Neural progenitor cell (in vitro differentiated cells): ENCODE measurements around the gene FAM53C. TPM values are rescaled to one million over a fixed set of nuclear protein-coding genes. Genes with fewer than 3 reads are reported as not detected.
"Not testable (repeated sequence)": the region's sequence is repeated elsewhere in the genome, so short reads cannot be mapped to it uniquely, and the experiment has no call there.

Experiments
- DNase-seq: peaks from one replicate; pipeline ENCODE4 v3.0.0-alpha.2; 2016; ENCODE audit warnings: low spot score
- H2AFZ ChIP-seq: fragments of 200-600 bp; sonication (generic); replicated peaks from 2 replicates; pipeline ENCODE4 v1.6.1; 2016; ENCODE audit warnings: antibody characterized with exemption
- H3F3A ChIP-seq: fragments of 200-600 bp; sonication (generic); 2 replicates; pipeline ENCODE4 v1.6.1; 2016; ENCODE audit warnings: antibody characterized with exemption, low read depth
- H3K27ac ChIP-seq: fragments of 200-600 bp; sonication (generic); 2 replicates; pipeline ENCODE4 v1.5.1; 2016; ENCODE audit warnings: mild to moderate bottlenecking
- H3K27me3 ChIP-seq: fragments of 200-600 bp; sonication (generic); 2 replicates; pipeline ENCODE4 v1.6.1; 2016; ENCODE audit warnings: mild to moderate bottlenecking, moderate library complexity
- H3K36me3 ChIP-seq: fragments of 200-600 bp; sonication (generic); 2 replicates; pipeline ENCODE4 v1.5.1; 2016
- H3K4me1 ChIP-seq: fragments of 200-600 bp; sonication (generic); 2 replicates; pipeline ENCODE4 v1.6.1; 2016; ENCODE audit warnings: mixed run types
- H3K4me2 ChIP-seq: fragments of 200-600 bp; sonication (generic); 2 replicates; pipeline ENCODE4 v1.6.1; 2016
- H3K4me3 ChIP-seq: fragments of 200-600 bp; sonication (generic); 2 replicates; pipeline ENCODE4 v1.5.1; 2016
- H3K79me2 ChIP-seq: fragments of 200-600 bp; sonication (generic); 2 replicates; pipeline ENCODE4 v1.6.1; 2016; ENCODE audit warnings: low read depth
- H3K9ac ChIP-seq: fragments of 200-600 bp; sonication (generic); 2 replicates; pipeline ENCODE4 v1.6.1; 2016
- H3K9me3 ChIP-seq: fragments of 200-600 bp; sonication (generic); 2 replicates; pipeline ENCODE4 v1.5.1; 2016; ENCODE audit warnings: low read depth
- H4K20me1 ChIP-seq: fragments of 200-600 bp; sonication (generic); 2 replicates; pipeline ENCODE4 v1.6.1; 2016; ENCODE audit warnings: low read depth
- H3K27ac Mint-ChIP-seq: 3 replicates; pipeline ENCODE4 v1.8.0; 2021; ENCODE audit warnings: mixed read lengths
- H3K27me3 Mint-ChIP-seq: 2 replicates; pipeline ENCODE4 v1.8.0; 2022; ENCODE audit warnings: low read depth, mild to moderate bottlenecking, inconsistent platforms, moderate library complexity, mixed read lengths; ENCODE audit not compliant: insufficient read depth
- H3K36me3 Mint-ChIP-seq: 3 replicates; pipeline ENCODE4 v1.8.0; 2021; ENCODE audit warnings: mixed read lengths
- H3K4me1 Mint-ChIP-seq: 3 replicates; pipeline ENCODE4 v1.8.0; 2021; ENCODE audit warnings: mixed read lengths
- H3K4me3 Mint-ChIP-seq: 3 replicates; pipeline ENCODE4 v1.8.0; 2021; ENCODE audit warnings: mild to moderate bottlenecking, moderate library complexity, mixed read lengths
- H3K9me3 Mint-ChIP-seq: 3 replicates; pipeline ENCODE4 v1.8.0; 2020; ENCODE audit warnings: mixed read lengths
- CTCF ChIP-seq: fragments of 200-600 bp; sonication (generic); IDR thresholded peaks from 2 replicates; pipeline ENCODE4 v1.5.1; 2017; ENCODE audit warnings: antibody characterized with exemption, mild to moderate bottlenecking
- EZH2 ChIP-seq: fragments of 200-600 bp; sonication (generic); IDR thresholded peaks from 2 replicates; pipeline ENCODE4 v1.6.1; 2017; ENCODE audit warnings: antibody characterized with exemption, mild to moderate bottlenecking, moderate library complexity
- EZH2phosphoT487 ChIP-seq: fragments of 200-600 bp; sonication (generic); IDR thresholded peaks from 2 replicates; pipeline ENCODE4 v1.6.1; 2017; ENCODE audit warnings: antibody characterized with exemption
- total RNA-seq: library from RNA; depleted of rRNA; stranded (reverse); fragments of >200 nt; gene quantifications from 2 replicates; pipeline ENCODE4 v1.2.3, GENCODE V29; 2015; ENCODE audit warnings: low replicate concordance

Gene FAM53C
- total RNA-seq, 1 donor from 2014 or later, result 68.0 TPM

GRCh38 chr5:138305797-138306196 lies 32.3 kb upstream of the FAM53C start:
- H3K27ac Mint-ChIP-seq, result no peak overlapping the region
- no peak for TF ChIP-seq EZH2phosphoT487
- no peak for TF ChIP-seq EZH2
- TF ChIP-seq CTCF, result no peak
- H3K36me3 Mint-ChIP-seq, result peaks cover 12% of the 10 kb centered on the region
- no peak overlapping the region for H3K9ac ChIP-seq
- H3K9me3 Mint-ChIP-seq, result no peaks in the 10 kb centered on the region
- H2AFZ ChIP-seq, result no peak overlapping the region
- H4K20me1 ChIP-seq, result no peaks in the 10 kb centered on the region
- no peaks in the 10 kb centered on the region for H3K4me1 ChIP-seq
- H3K36me3 ChIP-seq, result no peaks in the 10 kb centered on the region
- H3K9me3 ChIP-seq, result no peaks in the 10 kb centered on the region
- DNase-seq, result no peak
- peaks cover 2% of the 10 kb centered on the region for H3K27me3 Mint-ChIP-seq
- H3K4me3 ChIP-seq, result no peak overlapping the region
- no peaks in the 10 kb centered on the region for H3F3A ChIP-seq
- no peaks in the 10 kb centered on the region for H3K27me3 ChIP-seq
- no peak overlapping the region for H3K27ac ChIP-seq
- H3K4me2 ChIP-seq, result no peak overlapping the region
- no peaks in the 10 kb centered on the region for H3K79me2 ChIP-seq
- H3K4me1 Mint-ChIP-seq, result peaks cover 5% of the 10 kb centered on the region
- H3K4me3 Mint-ChIP-seq, result no peak overlapping the region

- no peak overlapping the region for H3K4me3 Mint-ChIP-seq
- DNase-seq, result no peak
Observed at GRCh38 chr5:138315751-138316278, 22.3 kb upstream of the FAM53C start.

GRCh38 chr5:138316355-138316754 lies 21.7 kb upstream of the FAM53C start:
- H3K27me3 Mint-ChIP-seq, result no peaks in the 10 kb centered on the region
- no peaks in the 10 kb centered on the region for H3F3A ChIP-seq
- no peak overlapping the region for H3K27ac Mint-ChIP-seq
- TF ChIP-seq EZH2, result no peak
- TF ChIP-seq EZH2phosphoT487, result no peak
- no peak for TF ChIP-seq CTCF
- no peak overlapping the region for H3K4me2 ChIP-seq
- no peak overlapping the region for H3K9ac ChIP-seq
- H3K36me3 ChIP-seq, result peaks cover 15% of the 10 kb centered on the region
- H3K4me3 Mint-ChIP-seq, result no peak overlapping the region
- no peaks in the 10 kb centered on the region for H3K27me3 ChIP-seq
- H3K9me3 ChIP-seq, result no peaks in the 10 kb centered on the region
- peaks cover 20% of the 10 kb centered on the region for H3K36me3 Mint-ChIP-seq
- H3K4me1 Mint-ChIP-seq, result no peaks in the 10 kb centered on the region
- H3K27ac ChIP-seq, result no peak overlapping the region
- no peaks in the 10 kb centered on the region for H3K4me1 ChIP-seq
- no peak overlapping the region for H2AFZ ChIP-seq
- H4K20me1 ChIP-seq, result no peaks in the 10 kb centered on the region
- H3K79me2 ChIP-seq, result no peaks in the 10 kb centered on the region
- H3K9me3 Mint-ChIP-seq, result no peaks in the 10 kb centered on the region
- DNase-seq, result peak; percentile 54
- no peak overlapping the region for H3K4me3 ChIP-seq

More at GRCh38 chr5:138315751-138316278, 22.3 kb upstream of the FAM53C start:
- Histone ChIP-seq H3K36me3 (peaks cover 15% of the 10 kb centered on the region), H3K27ac (no peak overlapping the region), H3K9me3 (no peaks in the 10 kb centered on the region), H3K27me3 (no peaks in the 10 kb centered on the region), H3F3A (no peaks in the 10 kb centered on the region), H3K4me2 (no peak overlapping the region), H3K4me3 (no peak overlapping the region), H3K9ac (no peak overlapping the region), H3K4me1 (no peaks in the 10 kb centered on the region), H3K79me2 (no peaks in the 10 kb centered on the region), H4K20me1 (no peaks in the 10 kb centered on the region), H2AFZ (no peak overlapping the region)
- no peak for TF ChIP-seq CTCF
- TF ChIP-seq EZH2, result no peak
- no peak for TF ChIP-seq EZH2phosphoT487
- Mint-ChIP-seq H3K36me3 (peaks cover 21% of the 10 kb centered on the region), H3K9me3 (no peaks in the 10 kb centered on the region), H3K27ac (no peak overlapping the region), H3K4me1 (no peaks in the 10 kb centered on the region), H3K27me3 (no peaks in the 10 kb centered on the region)

GRCh38 chr5:138318211-138318610 lies 19.9 kb upstream of the FAM53C start:
- H3K4me1 Mint-ChIP-seq, H3K36me3 ChIP-seq, H3K36me3 Mint-ChIP-seq, H3K4me1 ChIP-seq, H3K9me3 ChIP-seq, H3K4me2 ChIP-seq, H2AFZ ChIP-seq, H3K79me2 ChIP-seq, H4K20me1 ChIP-seq, H3K4me3 ChIP-seq, H3K27me3 Mint-ChIP-seq, H3K27me3 ChIP-seq, DNase-seq, H3K9ac ChIP-seq, H3K27ac ChIP-seq, H3F3A ChIP-seq, H3K27ac Mint-ChIP-seq, H3K4me3 Mint-ChIP-seq, H3K9me3 Mint-ChIP-seq: not testable (repeated sequence)
